ENCODE data around the gene ADRA1B. TPM values are rescaled to one million over a fixed set of nuclear protein-coding genes. Genes with fewer than 3 reads are reported as not detected.

Gene ADRA1B
- total RNA-seq (ENCODE audit: low replicate concordance): 0.63 TPM in 1 of 2 replicates, not detected in the other

DNA sequence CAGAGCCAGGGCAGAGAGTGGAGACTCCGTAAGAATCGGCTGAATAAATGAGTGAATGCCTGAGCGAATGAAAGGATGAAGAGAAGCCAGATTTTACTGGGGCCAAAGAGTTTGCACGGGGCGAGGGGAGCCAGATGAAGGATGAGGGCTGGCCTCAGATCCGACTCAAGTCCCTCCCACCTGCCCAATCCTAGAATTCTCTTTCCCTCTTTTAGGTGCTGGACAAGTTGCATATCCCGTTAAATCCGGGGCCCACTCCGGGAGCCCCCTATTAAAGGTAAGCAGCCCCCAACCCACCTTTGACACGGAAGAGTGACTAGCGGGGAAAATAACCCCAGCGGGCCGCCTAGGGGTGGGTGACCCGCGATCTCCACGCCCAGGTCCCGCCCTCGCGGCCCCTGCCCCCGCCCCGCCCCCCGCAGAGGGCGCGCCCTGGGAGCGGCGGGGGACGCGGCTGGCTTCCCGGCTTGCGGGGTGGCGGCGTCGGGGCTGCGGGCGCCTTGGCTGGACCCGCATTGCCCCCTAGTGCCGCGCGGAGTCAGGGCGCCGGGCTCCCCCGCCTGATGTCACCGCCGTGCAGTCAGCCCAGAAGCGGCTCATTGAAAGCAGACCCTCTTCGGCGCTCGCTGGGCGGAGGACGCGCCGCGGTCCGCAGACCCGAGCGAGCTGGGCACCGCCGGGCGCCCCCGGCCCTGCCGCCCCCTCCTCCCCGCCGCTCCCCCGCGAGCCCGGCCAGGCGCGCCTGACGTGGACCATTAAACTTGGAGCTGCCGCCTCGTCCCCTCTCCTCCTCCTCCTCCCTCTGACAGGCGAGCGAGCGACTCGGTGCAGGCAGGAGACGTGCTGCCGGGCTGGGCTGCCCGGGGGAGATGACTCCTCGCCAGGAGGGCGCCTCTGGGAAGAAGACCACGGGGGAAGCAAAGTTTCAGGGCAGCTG is at the start of gene ADRA1B:
ADRA1B (plus strand) TSS at position 579 of the 937 bp plus-strand sequence. CDS start 424 bp downstream, outside the sequence.
- peak; percentile 57 for TF ChIP-seq CTCF (IDR thresholded peaks at IDR 0.05; ENCODE audit: insufficient read depth, low read length)
- peak within 1 kb of the TSS; percentile 62 for H3K4me3 ChIP-seq (ENCODE audit: low read depth, low read length)
- DNase-seq (ENCODE audit: low read depth): peak; percentile 46

GRCh38 chr5:159873680-159874079 is 42.6 kb upstream of the ADRA1B start:
- DNase-seq (ENCODE audit: low read depth): no peak
- TF ChIP-seq CTCF (IDR thresholded peaks at IDR 0.05; ENCODE audit: insufficient read depth, low read length): no peak
- no peak overlapping the region for H3K4me3 ChIP-seq (ENCODE audit: low read depth, low read length)

DNA sequence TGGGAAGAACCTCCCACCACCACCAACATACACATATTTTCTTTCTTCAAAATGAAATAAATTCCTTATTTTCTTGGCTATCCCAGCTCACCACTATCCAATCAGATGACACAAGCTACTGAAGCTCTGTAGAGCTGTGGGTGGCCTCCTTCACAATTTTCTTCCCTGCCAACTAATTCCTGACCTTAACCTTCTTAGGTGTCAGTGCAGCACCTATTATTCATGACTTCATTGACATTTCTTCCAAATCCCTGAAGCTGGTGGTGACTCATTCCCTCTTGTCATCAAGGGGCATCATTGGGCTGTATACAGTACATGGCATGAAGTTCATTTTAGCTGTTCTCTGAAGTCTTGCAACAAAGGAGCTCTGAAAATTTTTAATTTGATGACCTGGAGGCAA is 42.0 kb upstream of the ADRA1B start:
- no peak for DNase-seq (ENCODE audit: low read depth)
- no peak overlapping the region for H3K4me3 ChIP-seq (ENCODE audit: low read depth, low read length)
- no peak for TF ChIP-seq CTCF (IDR thresholded peaks at IDR 0.05; ENCODE audit: insufficient read depth, low read length)

DNA sequence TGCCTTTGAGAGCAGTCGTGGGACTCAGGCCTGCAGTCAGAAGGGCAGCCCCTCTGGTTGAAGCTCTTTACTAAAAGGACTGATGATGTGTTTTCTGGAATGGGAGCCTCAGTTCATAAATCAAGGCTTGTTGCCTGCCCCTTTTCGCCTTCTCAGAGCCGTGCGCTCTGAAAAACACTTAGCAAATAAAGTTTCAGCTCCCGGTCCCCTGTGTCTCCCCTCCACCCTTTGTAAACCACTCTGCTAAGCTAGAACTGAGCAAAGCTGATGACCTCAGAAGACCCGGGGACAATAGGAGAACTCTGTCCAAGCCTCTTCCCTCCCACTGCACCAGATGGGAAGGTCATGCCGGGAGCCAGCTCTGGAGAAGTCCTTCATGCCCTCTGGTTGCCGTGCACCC is 39.3 kb upstream of the ADRA1B start:
- DNase-seq (ENCODE audit: low read depth): no peak
- H3K4me3 ChIP-seq (ENCODE audit: low read depth, low read length): no peak overlapping the region
- no peak for TF ChIP-seq CTCF (IDR thresholded peaks at IDR 0.05; ENCODE audit: insufficient read depth, low read length)

DNA sequence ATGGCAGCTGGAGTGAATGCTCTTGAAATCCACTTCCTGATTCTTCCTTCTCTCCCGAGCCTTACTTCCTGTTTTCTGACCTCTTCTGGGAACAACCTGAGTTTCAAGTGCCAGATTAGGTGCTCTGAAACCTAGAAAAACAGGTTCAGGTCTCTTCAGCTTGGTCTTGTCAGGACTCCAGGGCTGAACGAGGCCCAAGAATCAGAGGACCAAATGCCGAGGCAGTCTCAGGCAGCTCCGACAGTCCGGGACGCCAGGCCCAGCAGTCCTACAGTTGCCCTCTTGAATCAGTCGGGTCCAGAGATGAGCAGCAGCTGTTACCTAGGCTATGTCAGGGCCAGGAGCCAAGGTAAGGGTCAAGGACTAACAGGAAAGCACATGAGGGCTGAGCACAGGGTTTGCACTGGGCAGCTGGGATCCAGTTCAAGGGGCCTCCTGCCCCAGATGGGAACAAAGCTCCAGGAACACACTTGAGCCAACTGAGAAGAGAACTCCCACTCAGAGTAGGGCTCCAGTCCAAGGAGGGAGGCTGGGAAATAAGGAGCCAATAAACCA is 38.3 kb upstream of the ADRA1B start:
- no peak overlapping the region for H3K4me3 ChIP-seq (ENCODE audit: low read depth, low read length)
- peak; percentile 65 for DNase-seq (ENCODE audit: low read depth)
- TF ChIP-seq CTCF (IDR thresholded peaks at IDR 0.05; ENCODE audit: insufficient read depth, low read length): no peak

- peak; percentile 86 for DNase-seq (ENCODE audit: low read depth)
- no peak for TF ChIP-seq CTCF (IDR thresholded peaks at IDR 0.05; ENCODE audit: insufficient read depth, low read length)
- no peak overlapping the region for H3K4me3 ChIP-seq (ENCODE audit: low read depth, low read length)
Measured at GRCh38 chr5:159878988-159879471, 37.3 kb upstream of the ADRA1B start.

All from fibroblast of the aortic adventitia (primary cell).